HTERT RPE-1 (cell line): ENCODE results near the gene OVCH1.
"Not testable (repeated sequence)": the region's sequence is repeated elsewhere in the genome, so short reads cannot be mapped to it uniquely, and the experiment has no call there.

Experiments
- in situ Hi-C: fragments of 300-500 bp; cut with MboI; formaldehyde crosslinking; loops from 4 replicates; pipeline ENCODE4 v1.14.3; 2020; ENCODE audit warnings: low sequenced_read_pairs

Gene OVCH1

DNA sequence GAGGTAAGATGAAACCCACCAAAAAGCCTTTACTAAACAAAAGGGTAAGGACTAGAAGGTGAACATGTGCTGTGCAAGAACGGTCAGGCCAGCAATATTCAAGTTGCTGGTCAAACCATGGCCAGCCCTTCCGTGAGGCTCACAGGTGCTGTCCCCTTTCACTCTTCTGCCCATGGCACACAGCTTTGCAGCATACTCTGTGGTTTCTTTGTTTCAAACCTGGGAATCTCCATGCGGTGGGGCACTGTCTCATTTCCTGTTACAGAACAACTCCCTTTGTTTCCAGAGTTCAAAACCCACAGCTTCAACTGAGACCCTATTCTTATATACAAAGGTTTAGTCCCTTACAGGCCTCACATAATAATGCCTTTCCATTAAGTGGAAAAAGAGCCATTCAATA, 1.7 kb upstream of the OVCH1 start:
- in situ Hi-C loops: no loop called here

DNA sequence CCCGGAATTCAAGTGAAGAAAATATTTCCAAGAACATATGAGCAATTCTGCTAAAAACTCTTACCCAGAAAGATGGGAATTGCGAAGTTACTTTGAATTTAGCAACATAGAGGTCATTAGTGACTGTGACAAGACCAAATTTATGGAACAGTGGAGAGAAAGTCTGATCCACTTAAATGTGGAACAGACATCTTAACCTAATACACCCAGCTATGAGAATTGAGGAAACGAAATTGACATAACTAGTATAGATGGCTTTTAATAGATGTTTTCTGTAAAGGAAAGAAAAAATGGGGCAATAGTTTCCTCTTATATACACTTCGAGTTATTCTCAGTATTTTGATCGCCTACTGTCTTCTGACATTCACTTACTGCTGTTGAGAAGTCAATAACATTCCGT, 4.6 kb downstream of the OVCH1 start:
- in situ Hi-C loops: no loop called here

DNA sequence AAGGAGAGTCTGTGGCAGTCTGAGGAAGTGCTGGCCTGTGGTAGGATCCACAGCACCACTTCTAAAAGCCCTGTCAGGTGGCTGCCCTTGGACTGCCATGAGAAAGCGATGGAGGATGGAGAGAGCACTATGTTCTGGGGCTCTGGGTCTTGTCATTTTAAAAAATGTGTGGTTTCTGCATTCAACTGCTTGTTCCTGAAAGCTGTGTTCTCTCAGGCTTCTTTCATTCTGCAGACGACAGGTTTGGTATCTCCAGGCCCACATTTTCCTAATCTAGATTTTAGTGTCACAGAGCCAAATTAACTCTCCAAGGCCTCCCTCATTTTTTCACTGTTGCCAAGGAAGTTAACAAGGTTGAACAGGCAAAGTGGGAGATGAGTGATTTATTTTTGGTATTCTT, 10.5 kb downstream of the OVCH1 start:
- in situ Hi-C loops: no loop called here

DNA sequence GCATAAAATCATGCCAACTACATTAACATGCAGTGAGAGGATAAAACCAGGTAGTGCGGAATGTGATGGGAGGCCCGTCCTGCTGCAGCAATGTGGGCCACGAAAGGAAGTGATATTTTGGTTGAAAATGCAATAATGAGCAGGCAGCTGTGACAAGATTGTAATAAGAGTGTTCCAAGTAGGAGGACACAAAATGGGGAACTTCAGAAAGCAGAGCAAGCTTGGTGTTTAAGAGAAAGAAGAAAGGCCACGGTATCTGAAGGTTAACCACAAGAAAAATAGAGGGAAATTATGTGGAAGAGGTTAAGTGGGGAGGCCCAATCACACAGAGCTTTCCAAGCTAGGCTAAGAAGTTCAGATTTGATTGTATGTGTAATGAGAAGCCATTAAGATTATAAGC, 34.3 kb downstream of the OVCH1 start:
- in situ Hi-C loops: no loop called here

- in situ Hi-C loops: no loop called here
Measured at GRCh38 chr12:29460082-29460481, 37.4 kb downstream of the OVCH1 start.

DNA sequence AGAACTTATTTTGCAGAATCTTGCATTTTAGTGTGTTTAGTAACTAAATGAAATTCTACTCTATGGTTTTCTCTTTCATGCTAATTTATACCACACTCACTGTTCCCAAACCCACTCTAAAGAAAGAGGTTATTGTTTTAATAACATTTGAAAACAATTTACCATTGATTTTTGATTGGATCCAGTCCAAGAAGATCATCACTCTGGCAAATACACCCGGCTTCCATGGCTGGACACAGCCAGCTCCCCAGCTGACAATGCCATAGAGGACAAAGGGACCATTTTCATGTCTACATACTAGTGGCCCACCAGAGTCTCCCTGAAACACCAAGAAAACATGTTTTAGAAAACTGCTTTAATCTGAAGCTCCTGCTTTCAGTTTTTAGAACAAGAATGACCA, 42.4 kb downstream of the OVCH1 start:
- in situ Hi-C loops: no loop called here

GRCh38 chr12:29451888-29452287, 45.6 kb downstream of the OVCH1 start:
- in situ Hi-C loops: no loop called here

- in situ Hi-C loops: no loop called here
Measured at GRCh38 chr12:29448157-29448556, 49.3 kb downstream of the OVCH1 start.

GRCh38 chr12:29447285-29447975, 50.1 kb downstream of the OVCH1 start:
- in situ Hi-C loops: no loop called here

DNA sequence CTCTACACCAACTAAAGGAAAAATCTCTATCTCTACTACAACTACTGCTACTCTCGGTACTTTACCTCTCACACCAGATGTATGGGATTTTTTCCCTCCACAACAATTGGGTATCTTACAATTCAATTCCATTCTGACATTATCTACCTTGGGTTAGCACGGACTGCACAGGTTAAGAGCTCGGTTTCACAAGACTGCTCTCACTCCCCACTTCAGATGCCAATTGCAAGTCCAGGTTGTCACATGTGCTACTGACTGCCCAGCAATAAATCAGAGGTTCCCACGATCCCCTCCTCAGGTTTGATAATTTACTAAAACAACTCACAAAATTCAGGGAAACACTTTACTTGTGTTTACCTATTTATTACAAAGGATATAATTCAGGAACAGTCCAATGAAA, 58.0 kb downstream of the OVCH1 start:
- in situ Hi-C loops: no loop called here

GRCh38 chr12:29438752-29439408, 58.6 kb downstream of the OVCH1 start:
- in situ Hi-C loops: no loop called here

DNA sequence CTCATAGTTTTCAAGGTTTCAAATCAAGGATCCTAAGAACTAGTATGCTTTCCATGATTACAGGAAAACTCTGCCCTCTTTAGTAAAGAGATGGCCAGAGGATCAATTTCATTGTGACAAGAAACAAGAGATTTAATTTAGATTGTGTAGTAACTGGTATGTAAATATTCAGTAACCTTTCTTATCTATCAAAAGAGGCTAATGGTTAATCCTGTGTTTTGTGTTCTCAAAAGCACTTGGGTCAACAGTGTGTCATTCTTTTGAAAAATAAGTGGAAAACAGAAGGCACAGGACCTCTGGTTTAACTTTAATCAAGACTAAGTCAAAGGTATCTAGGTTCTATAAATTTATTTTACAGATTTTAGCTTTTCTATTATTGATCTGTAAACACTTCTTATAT, 59.9 kb downstream of the OVCH1 start:
- in situ Hi-C loops: no loop called here

- in situ Hi-C loops: not testable (repeated sequence)
Measured at GRCh38 chr12:29436815-29437214, 60.7 kb downstream of the OVCH1 start.

DNA sequence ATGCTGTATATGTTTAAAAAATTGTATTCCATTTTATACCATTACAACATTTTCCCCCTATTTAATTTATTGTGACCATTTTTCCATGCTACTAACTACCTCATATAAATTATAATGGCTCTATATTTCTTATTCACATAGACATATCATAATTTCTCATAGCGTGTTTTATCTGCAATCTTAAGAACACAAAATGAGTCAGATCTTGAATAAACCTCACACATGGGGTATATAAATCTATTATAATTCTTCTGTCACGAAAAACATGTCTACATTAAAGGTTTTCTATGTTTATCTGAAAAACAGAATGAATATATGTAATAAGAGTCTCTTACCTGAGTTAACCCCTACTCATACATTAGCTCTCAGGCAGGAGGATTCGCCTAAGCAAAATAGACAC, 66.0 kb downstream of the OVCH1 start:
- in situ Hi-C loops: no loop called here

- in situ Hi-C loops: no loop called here
Measured at GRCh38 chr12:29430716-29431044, 66.8 kb downstream of the OVCH1 start.

- in situ Hi-C loops: no loop called here
Measured at GRCh38 chr12:29429999-29430715, 67.3 kb downstream of the OVCH1 start.

GRCh38 chr12:29428633-29429032, 68.9 kb downstream of the OVCH1 start:
- in situ Hi-C loops: no loop called here

- in situ Hi-C loops: no loop called here
Measured at GRCh38 chr12:29427964-29428363, 69.5 kb downstream of the OVCH1 start.

GRCh38 chr12:29426498-29426897, 71.0 kb downstream of the OVCH1 start:
- in situ Hi-C loops: no loop called here

DNA sequence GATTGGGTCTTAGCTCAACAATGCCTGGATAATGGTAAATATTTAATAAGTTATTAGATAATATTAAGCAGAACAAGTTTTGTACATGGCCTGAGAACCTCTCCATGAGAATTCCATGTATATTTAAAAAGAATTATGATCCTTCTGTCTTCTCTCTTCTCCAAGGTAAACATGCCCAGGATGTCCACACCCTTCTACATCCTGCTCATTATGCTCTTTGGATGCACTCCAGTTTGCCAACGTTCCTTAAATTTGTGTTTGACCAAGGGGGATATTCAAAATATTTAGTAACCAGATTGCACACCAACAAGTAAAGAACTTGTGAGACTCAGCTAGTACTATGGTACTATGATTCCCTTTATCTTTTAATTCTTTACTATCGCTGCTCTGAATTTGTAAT, 71.8 kb downstream of the OVCH1 start:
- in situ Hi-C loops: no loop called here

DNA sequence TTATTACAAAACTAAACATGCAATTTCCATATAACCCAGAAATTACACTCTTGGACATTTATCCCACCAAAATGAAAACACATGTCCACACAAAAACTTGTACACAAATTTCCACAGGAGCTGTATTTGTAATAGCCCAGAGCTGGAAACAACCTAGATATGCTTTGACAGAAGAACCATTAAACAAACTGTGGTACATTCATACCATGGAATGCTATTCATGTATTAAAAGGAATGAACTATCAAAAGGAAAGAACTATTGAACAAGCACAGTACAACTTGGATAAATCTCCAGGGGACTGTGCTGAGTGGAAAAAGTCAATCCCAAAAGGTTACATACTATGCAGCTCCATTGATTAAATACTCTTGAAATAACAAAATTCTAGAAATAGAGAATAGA, 80.7 kb downstream of the OVCH1 start:
- in situ Hi-C loops: no loop called here

DNA sequence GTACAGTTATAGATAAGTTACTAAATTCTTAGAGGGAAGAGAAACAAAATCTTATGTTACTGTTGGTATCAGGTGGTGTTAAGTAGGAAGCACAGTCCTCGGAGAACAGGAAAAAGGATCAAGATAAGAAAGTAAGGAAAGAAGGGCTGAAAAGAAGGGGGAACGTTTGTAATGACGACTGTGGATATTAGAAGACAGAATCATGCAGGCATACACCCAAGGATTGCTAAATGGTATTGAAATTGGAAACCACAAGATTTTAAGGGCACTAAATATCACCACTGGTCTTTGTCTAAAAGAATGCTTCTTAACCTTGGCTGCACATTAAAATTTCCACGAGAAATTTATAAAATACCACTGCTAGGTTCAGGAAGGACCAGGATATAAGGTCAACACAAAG, 82.4 kb downstream of the OVCH1 start:
- in situ Hi-C loops: no loop called here
